GM12865 (cell line): ENCODE results near the gene RDH11.

Source experiments
- DNase-seq: peaks from one replicate; pipeline ENCODE4 v3.0.0; 2010; ENCODE audit warnings: low read depth
- H3K4me3 ChIP-seq: 2 replicates; pipeline ENCODE4 v1.5.1; 2011; ENCODE audit warnings: mild to moderate bottlenecking, low read depth, low read length, control low read depth
- TF ChIP-seq, protein P1 (sequence below): IDR thresholded peaks from 2 replicates; pipeline ENCODE4 v1.5.1; 2011; ENCODE audit warnings: low read length, control low read depth, low read depth, inconsistent platforms; ENCODE audit not compliant: insufficient read depth; ENCODE audit errors: missing control alignments

Gene RDH11

GRCh38 chr14:67650694-67651093 is 44.9 kb downstream of the RDH11 start:
- DNase-seq, result no peak
- no peak overlapping the region for H3K4me3 ChIP-seq
- TF ChIP-seq, protein P1, sequence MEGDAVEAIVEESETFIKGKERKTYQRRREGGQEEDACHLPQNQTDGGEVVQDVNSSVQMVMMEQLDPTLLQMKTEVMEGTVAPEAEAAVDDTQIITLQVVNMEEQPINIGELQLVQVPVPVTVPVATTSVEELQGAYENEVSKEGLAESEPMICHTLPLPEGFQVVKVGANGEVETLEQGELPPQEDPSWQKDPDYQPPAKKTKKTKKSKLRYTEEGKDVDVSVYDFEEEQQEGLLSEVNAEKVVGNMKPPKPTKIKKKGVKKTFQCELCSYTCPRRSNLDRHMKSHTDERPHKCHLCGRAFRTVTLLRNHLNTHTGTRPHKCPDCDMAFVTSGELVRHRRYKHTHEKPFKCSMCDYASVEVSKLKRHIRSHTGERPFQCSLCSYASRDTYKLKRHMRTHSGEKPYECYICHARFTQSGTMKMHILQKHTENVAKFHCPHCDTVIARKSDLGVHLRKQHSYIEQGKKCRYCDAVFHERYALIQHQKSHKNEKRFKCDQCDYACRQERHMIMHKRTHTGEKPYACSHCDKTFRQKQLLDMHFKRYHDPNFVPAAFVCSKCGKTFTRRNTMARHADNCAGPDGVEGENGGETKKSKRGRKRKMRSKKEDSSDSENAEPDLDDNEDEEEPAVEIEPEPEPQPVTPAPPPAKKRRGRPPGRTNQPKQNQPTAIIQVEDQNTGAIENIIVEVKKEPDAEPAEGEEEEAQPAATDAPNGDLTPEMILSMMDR, result no peak

DNA sequence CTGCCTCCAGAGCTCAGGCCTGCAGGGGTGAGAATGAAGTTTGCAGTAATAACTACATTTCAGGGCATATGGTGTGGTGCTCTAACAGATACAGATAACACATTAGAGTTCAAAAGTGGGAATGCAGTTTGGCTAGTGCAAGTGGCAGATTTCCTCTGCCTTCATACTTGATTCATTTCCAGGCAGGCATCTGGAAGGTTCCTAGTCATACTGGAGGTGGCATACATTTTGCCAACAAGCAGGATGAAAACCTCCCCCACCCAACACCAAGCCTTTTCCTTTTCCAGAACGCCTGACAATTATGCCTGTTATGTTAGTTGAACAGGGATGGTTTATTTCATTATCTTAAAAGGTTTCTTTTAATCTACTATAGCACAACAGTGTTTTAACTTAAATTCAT is 45.4 kb downstream of the RDH11 start:
- DNase-seq, result no peak
- H3K4me3 ChIP-seq, result no peak overlapping the region
- TF ChIP-seq, protein P1, result no peak

DNA sequence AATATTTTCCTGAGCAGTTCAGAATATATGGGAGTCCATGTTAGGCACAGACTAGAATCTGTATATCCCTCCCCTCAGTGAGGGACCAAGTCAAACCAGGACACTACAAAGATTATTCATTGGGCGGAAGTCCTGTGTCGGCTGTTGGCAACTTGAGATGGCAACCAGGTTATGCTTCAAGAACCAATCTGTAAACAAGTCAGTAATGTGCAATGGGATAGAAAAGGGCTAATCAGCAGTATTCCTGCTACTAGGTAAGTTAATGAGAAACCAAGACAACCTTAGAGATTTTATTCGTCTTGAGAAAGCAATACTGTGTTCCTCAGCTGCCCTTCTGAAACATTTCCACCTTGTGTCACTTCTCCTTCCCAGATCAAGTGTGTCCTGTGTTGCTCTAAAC is 49.4 kb downstream of the RDH11 start:
- TF ChIP-seq, protein P1, result no peak
- no peak for DNase-seq
- H3K4me3 ChIP-seq, result no peak overlapping the region

DNA sequence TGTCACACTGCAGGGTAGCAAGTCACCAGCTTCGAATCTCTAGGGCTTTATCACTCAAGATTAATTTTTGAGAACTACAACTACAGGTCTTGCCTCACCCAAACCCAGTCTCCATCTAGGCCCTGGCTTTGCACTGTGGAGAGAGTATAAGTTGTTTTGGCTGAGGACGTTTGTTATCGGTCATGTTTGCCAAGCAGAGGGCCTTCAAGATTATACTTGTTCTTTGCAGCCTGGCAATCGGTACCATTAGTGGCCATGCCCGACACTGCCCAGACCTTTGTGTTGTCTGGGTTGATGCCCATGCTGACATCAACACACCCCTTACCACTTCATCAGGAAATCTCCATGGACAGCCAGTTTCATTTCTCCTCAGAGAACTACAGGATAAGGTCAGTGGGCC is 50.1 kb downstream of the RDH11 start:
- DNase-seq, result no peak
- TF ChIP-seq, protein P1, result no peak
- H3K4me3 ChIP-seq, result no peak overlapping the region

GRCh38 chr14:67644428-67644827 is 51.1 kb downstream of the RDH11 start:
- DNase-seq, result no peak
- no peak overlapping the region for H3K4me3 ChIP-seq
- TF ChIP-seq, protein P1, result no peak

- DNase-seq, result no peak
- TF ChIP-seq, protein P1, result no peak
- H3K4me3 ChIP-seq, result no peak overlapping the region
Measured at GRCh38 chr14:67643713-67644112, 51.9 kb downstream of the RDH11 start.

- no peak overlapping the region for H3K4me3 ChIP-seq
- no peak for DNase-seq
- TF ChIP-seq, protein P1, result no peak
Measured at GRCh38 chr14:67641902-67642749, 53.4 kb downstream of the RDH11 start.
